Occipital lobe (tissue), 2 donors: ENCODE measurements around the gene PLSCR4. TPM values are rescaled to one million over a fixed set of nuclear protein-coding genes. Genes with fewer than 3 reads are reported as not detected.

ENCODE experiments used
- DNase-seq: peaks from one replicate; lab custom pipeline; 2025; lab: John Stamatoyannopoulos, UW
- total RNA-seq: library from RNA; depleted of rRNA; stranded (reverse); fragments of >200 nt; gene quantifications from one replicate; pipeline ENCODE4 v1.2.3, GENCODE V29; 2014

PLSCR4 gene
- total RNA-seq, 1 donor from 2014 or later, result 7.6 TPM

- no peak for DNase-seq
Measured at GRCh38 chr3:146161663-146162002, 89.3 kb downstream of the PLSCR4 start.

GRCh38 chr3:146160964-146161662 is 89.8 kb downstream of the PLSCR4 start, which contains the start of gene PLOD2:
TSS of gene PLOD2 (minus strand) at chr3:146161184. CDS start at chr3:146160989, 195 bp downstream.
- peak; percentile 66 for DNase-seq

DNA sequence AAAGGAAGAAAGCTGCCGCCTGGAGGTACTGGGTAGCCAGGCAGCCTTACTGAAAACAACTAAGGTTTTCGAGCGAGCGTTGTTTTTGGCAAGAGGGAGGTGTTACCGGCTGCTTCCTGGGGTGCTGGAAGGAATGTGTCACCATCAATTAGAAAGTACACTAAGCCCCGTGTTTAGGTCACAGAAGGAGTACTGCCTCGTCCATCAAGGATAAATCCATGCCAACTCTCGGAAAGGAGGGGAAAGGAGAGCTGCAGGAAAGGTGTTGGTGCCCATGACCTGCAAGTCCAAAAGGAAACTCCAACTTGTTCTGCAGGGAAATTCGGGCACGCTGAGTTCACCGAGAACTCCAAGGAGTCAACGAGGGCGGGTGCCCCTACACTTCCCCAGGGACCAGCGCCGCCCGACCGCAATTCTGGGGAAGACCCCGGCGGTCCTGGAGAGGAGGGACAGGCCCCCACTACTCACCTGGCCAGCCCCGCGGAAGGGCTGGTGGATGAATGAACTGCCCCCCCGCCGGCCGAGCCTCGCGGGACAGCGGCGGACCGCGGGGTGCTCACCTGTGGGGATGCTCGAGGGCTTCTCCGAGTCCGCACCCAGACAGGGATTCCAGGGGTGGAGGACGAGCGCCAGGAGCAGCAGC is 90.5 kb downstream of the PLSCR4 start:
- peak; percentile 74 for DNase-seq

DNA sequence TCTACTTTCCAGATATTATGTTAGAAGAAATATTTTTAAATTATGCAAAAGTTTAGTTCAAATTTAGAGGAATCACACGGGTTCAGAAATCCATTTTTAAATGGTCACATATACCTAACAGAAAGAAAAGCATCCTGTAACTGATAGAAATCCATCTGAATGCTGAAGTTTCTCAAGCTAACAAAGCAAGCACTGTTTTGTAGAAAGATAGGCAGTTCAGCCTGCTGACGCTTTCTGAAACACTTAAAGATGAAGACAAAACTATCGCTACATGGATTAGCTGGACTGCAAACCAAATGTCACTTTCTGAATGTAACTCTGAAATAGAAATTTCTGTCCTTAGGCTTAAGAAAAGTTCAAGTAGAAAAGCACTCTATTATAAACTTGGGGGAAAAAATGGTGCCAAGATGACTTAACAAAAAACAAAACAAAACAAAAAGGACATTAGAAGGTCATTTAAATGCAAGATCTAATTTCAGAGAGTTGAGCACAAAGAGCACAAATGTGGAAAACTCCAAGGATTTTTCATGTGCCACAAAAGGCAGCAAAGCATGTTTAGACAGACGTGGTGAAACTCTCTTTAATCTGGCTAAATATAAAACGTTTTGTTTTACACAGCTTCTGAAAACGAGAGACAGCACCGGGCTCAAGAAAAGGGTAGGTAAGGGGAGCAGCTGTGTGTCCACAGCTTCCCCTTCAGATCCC is 91.1 kb downstream of the PLSCR4 start:
- no peak for DNase-seq

DNA sequence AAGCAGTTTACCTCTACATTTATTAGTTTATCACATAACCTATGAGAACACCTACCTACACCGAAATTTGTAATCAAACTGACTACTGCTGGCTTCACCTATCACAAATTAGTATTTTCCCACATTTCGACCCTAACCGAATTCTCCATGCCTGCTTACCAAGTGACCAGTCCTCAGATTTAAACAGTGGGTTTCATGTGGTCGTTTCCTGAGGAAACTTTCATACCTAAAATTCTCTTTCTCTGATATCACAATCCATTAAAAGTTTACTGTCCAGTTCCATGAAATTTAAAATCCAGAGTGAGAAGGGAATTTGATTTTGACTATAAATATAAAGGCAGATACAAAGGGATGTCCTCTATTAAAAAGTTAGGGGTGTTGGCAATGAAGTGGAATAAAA is 91.9 kb downstream of the PLSCR4 start:
- DNase-seq, result no peak

DNA sequence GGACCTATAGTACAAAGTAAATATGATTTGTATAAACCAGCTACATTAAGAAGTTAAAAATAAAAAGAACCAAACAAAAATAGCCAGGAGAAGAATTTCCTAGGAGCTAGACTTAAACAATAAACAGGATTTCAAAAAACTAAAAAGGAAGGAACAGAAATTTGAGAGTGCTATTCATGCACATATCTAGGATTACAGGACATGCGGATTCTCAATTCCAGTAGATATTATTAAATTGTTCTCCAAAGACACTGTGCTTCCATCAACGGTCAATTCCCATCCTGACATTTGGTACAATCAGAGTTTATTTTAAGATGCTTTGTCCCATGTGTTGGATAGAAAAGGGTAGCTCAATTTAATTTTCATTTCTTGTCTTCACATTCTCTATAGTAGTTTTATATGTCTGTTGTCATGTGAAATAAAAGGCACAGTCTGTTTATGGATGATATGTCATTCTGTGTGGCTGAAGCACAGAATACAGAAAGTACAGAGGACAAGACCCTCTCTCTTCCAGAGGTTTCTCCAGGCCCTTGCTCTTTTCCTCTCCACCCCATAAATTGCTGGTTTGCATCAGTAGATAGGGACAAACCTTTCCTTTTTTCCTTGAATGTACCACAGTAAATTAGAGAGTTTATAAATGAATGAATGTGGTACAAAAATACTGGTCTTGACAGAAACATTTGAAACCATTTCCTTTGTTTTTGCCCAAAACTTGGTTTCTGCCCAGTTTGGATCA is 93.4 kb downstream of the PLSCR4 start:
- DNase-seq, result no peak

GRCh38 chr3:146156666-146157314 is 94.1 kb downstream of the PLSCR4 start:
- no peak for DNase-seq

DNA sequence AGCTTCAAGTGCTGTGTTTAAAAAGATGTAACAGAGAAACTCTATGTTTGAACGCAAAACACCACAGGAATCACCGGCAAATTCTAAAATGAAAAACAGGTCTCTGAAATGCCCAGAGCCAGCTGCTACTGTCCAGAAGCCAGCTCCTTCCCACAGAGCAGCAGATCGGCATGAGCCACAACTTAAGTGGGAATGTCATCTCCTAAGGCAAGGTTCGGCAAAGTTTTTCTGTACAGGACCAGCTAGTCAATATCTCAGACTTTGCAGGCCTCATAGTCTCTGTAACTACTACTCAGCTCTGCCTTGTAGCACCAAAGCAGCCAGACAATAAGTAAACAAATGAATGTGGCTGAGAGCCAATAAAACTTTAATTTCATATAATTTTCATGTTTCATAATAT is 94.8 kb downstream of the PLSCR4 start:
- DNase-seq, result no peak

DNA sequence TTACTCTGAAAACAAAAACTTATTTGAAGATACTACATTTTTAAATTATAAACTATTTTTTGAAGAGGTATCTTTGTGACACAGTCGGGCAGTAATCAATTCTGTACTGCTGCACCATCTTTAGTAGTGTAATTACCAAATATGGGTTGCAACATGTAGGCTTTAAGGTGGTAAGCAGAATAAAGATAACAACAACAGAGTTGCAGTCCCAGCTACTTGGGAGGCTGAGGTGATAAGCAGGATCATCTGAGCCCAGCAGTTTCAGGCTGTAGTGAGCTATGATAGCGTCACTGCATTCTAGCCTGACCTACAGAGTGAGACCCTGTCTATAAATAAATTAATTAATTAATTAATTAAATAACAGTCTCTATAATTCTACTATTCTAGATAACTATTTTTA is 95.9 kb downstream of the PLSCR4 start:
- no peak for DNase-seq

DNA sequence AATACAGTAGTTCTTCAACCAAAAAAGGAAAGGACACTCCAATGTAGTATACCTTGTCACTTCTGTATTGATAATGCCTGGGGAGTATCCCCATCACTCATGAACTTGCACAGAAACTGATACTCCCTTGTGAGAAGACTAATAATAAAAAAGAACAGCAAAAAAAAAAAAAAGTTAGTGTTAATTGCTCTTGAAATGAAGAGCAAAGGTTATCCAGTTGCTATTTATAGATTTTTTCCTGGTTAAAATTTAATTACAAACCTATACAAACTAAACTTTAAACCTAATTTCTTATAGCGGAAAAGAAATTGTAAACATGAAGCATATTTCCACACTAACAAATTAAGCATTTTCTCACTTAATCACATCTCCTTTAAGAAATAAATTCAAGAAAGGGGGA is 96.6 kb downstream of the PLSCR4 start:
- no peak for DNase-seq

- no peak for DNase-seq
Measured at GRCh38 chr3:146153429-146153828, 97.5 kb downstream of the PLSCR4 start.

DNA sequence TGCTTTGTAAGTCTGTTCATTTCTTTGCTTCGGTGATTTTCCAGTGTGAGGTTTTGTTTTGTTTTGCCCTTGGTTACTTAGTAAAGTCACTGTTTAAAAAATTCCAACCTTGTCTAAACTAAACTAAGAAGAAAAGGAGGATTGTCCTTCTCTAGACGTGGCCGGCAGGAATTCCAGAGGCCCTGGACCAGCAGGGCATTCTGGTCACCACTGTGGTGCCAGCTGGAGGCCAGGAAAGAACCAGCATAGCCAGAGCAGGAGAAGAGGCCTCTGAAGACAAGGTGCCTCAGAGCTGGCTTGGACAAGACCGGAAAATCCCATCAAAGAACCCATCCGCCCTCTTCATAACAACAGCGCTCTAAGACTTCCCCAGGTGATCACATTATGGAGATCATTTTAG is 98.1 kb downstream of the PLSCR4 start:
- DNase-seq, result no peak

- DNase-seq, result no peak
Measured at GRCh38 chr3:146148468-146148931, 102.4 kb downstream of the PLSCR4 start.

- DNase-seq, result no peak
Measured at GRCh38 chr3:146145642-146146041, 105.3 kb downstream of the PLSCR4 start.

DNA sequence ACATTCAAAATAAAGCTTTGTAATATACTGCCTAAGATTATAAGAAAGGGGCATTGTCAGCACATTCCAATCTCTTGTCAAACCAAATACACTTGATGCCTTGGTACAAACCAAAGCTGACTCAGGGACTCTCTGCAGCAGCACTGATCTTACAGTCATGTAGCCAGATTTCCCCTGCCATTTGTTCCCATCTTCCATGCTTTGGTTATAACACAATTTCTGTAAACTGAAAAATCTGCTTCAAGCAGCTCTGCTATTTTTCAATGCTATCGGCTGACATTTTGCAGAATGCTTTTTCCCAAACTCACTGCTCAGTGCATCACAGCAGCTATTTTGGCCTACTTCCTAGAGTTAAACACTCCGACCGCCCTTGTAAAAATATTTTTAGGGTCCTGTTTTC is 108.1 kb downstream of the PLSCR4 start:
- DNase-seq, result no peak

Other genes with a start within 250 kb of the PLSCR4 start
- 22.6 TPM for gene PLOD2, start 89.9 kb downstream of the PLSCR4 start, total RNA-seq
- gene PLSCR2, start 218.5 kb upstream of the PLSCR4 start, total RNA-seq, result not detected